ENCODE results near the gene CABCOCO1.

The CABCOCO1 gene

GRCh38 chr10:61765176-61766087, 102.7 kb downstream of the CABCOCO1 start:
- 80% methylated on average over 1 of the region's 9 CpGs; no CpG with 5 or more reads in 1 of the 2 experiments for WGBS, 2 experiments (ENCODE audit: insufficient coverage in 2 of 2)
- no peaks in the 10 kb centered on the region for H3K36me3 ChIP-seq (ENCODE audit: control insufficient read depth, insufficient read depth, low read length)
- peaks cover 16% of the 10 kb centered on the region for H3K4me1 ChIP-seq (ENCODE audit: control insufficient read depth, insufficient read depth, low read length, poor library complexity, severe bottlenecking)

GRCh38 chr10:61766927-61767326, 104.2 kb downstream of the CABCOCO1 start:
- no peaks in the 10 kb centered on the region for H3K9me3 ChIP-seq (ENCODE audit: control insufficient read depth, low read length)
- H3K4me1 ChIP-seq (ENCODE audit: control insufficient read depth, insufficient read depth, low read length, poor library complexity, severe bottlenecking): peaks cover 10% of the 10 kb centered on the region
- H3K4me3 ChIP-seq (ENCODE audit: extremely low read depth, insufficient read depth, low read length, poor library complexity, severe bottlenecking): no peak overlapping the region
- H3K36me3 ChIP-seq (ENCODE audit: control insufficient read depth, insufficient read depth, low read length): no peaks in the 10 kb centered on the region
- no peak overlapping the region for H3K27ac ChIP-seq (ENCODE audit: low read depth, low read length, severe bottlenecking)
- 20 to 38% methylated on average over 1 of the region's 1 CpG for WGBS, 2 experiments (ENCODE audit: insufficient coverage in 2 of 2)

More at GRCh38 chr10:61765176-61766087, 102.7 kb downstream of the CABCOCO1 start:
- Histone ChIP-seq H3K9me3 (ENCODE audit: control insufficient read depth, low read length) (no peaks in the 10 kb centered on the region), H3K4me3 (ENCODE audit: extremely low read depth, insufficient read depth, low read length, poor library complexity, severe bottlenecking) (no peak overlapping the region), H3K27ac (ENCODE audit: low read depth, low read length, severe bottlenecking) (no peak overlapping the region)

GRCh38 chr10:61774031-61774430, 111.3 kb downstream of the CABCOCO1 start:
- Histone ChIP-seq H3K9me3 (ENCODE audit: control insufficient read depth, low read length) (no peaks in the 10 kb centered on the region), H3K27ac (ENCODE audit: low read depth, low read length, severe bottlenecking) (no peak overlapping the region), H3K36me3 (ENCODE audit: control insufficient read depth, insufficient read depth, low read length) (no peaks in the 10 kb centered on the region), H3K4me3 (ENCODE audit: extremely low read depth, insufficient read depth, low read length, poor library complexity, severe bottlenecking) (no peak overlapping the region), H3K4me1 (ENCODE audit: control insufficient read depth, insufficient read depth, low read length, poor library complexity, severe bottlenecking) (no peaks in the 10 kb centered on the region)
- WGBS, 2 experiments (ENCODE audit: insufficient coverage in 2 of 2): 100% methylated on average over 1 to 2 of the region's 3 CpGs

GRCh38 chr10:61775111-61775510, 112.4 kb downstream of the CABCOCO1 start:
- no peak overlapping the region for H3K27ac ChIP-seq (ENCODE audit: low read depth, low read length, severe bottlenecking)
- WGBS, 2 experiments (ENCODE audit: insufficient coverage in 2 of 2): 57 to 79% methylated on average over 2 of the region's 2 CpGs
- no peaks in the 10 kb centered on the region for H3K4me1 ChIP-seq (ENCODE audit: control insufficient read depth, insufficient read depth, low read length, poor library complexity, severe bottlenecking)
- H3K36me3 ChIP-seq (ENCODE audit: control insufficient read depth, insufficient read depth, low read length): no peaks in the 10 kb centered on the region
- no peaks in the 10 kb centered on the region for H3K9me3 ChIP-seq (ENCODE audit: control insufficient read depth, low read length)
- no peak overlapping the region for H3K4me3 ChIP-seq (ENCODE audit: extremely low read depth, insufficient read depth, low read length, poor library complexity, severe bottlenecking)

- Histone ChIP-seq H3K4me3 (ENCODE audit: extremely low read depth, insufficient read depth, low read length, poor library complexity, severe bottlenecking) (no peak overlapping the region), H3K9me3 (ENCODE audit: control insufficient read depth, low read length) (no peaks in the 10 kb centered on the region), H3K36me3 (ENCODE audit: control insufficient read depth, insufficient read depth, low read length) (no peaks in the 10 kb centered on the region), H3K27ac (ENCODE audit: low read depth, low read length, severe bottlenecking) (no peak overlapping the region), H3K4me1 (ENCODE audit: control insufficient read depth, insufficient read depth, low read length, poor library complexity, severe bottlenecking) (no peaks in the 10 kb centered on the region)
- whole genome bisulfite sequencing, 2 experiments (ENCODE audit: insufficient coverage in 2 of 2): 71 to 96% methylated on average over 5 to 6 of the region's 7 CpGs
Observed at GRCh38 chr10:61776615-61777266, 114.0 kb downstream of the CABCOCO1 start.

- H3K36me3 ChIP-seq (ENCODE audit: control insufficient read depth, insufficient read depth, low read length): no peaks in the 10 kb centered on the region
- H3K4me3 ChIP-seq (ENCODE audit: extremely low read depth, insufficient read depth, low read length, poor library complexity, severe bottlenecking): no peak overlapping the region
- no peaks in the 10 kb centered on the region for H3K9me3 ChIP-seq (ENCODE audit: control insufficient read depth, low read length)
- H3K27ac ChIP-seq (ENCODE audit: low read depth, low read length, severe bottlenecking): no peak overlapping the region
- H3K4me1 ChIP-seq (ENCODE audit: control insufficient read depth, insufficient read depth, low read length, poor library complexity, severe bottlenecking): no peaks in the 10 kb centered on the region
Observed at GRCh38 chr10:61778137-61778536, 115.4 kb downstream of the CABCOCO1 start.

GRCh38 chr10:61779276-61779675, 116.5 kb downstream of the CABCOCO1 start:
- Histone ChIP-seq H3K4me1 (ENCODE audit: control insufficient read depth, insufficient read depth, low read length, poor library complexity, severe bottlenecking) (no peaks in the 10 kb centered on the region), H3K9me3 (ENCODE audit: control insufficient read depth, low read length) (no peaks in the 10 kb centered on the region), H3K36me3 (ENCODE audit: control insufficient read depth, insufficient read depth, low read length) (no peaks in the 10 kb centered on the region), H3K4me3 (ENCODE audit: extremely low read depth, insufficient read depth, low read length, poor library complexity, severe bottlenecking) (no peak overlapping the region), H3K27ac (ENCODE audit: low read depth, low read length, severe bottlenecking) (no peak overlapping the region)
- 94 to 100% methylated on average over 2 of the region's 6 CpGs for WGBS, 2 experiments (ENCODE audit: insufficient coverage in 2 of 2)

GRCh38 chr10:61779950-61780659, 117.4 kb downstream of the CABCOCO1 start:
- Histone ChIP-seq H3K4me3 (ENCODE audit: extremely low read depth, insufficient read depth, low read length, poor library complexity, severe bottlenecking) (no peak overlapping the region), H3K9me3 (ENCODE audit: control insufficient read depth, low read length) (no peaks in the 10 kb centered on the region), H3K4me1 (ENCODE audit: control insufficient read depth, insufficient read depth, low read length, poor library complexity, severe bottlenecking) (no peaks in the 10 kb centered on the region), H3K27ac (ENCODE audit: low read depth, low read length, severe bottlenecking) (peak overlapping the region; percentile 11), H3K36me3 (ENCODE audit: control insufficient read depth, insufficient read depth, low read length) (no peaks in the 10 kb centered on the region)
- 80 to 89% methylated on average over 1 to 3 of the region's 9 CpGs for WGBS, 2 experiments (ENCODE audit: insufficient coverage in 2 of 2)

- H3K27ac ChIP-seq (ENCODE audit: low read depth, low read length, severe bottlenecking): no peak overlapping the region
- H3K4me1 ChIP-seq (ENCODE audit: control insufficient read depth, insufficient read depth, low read length, poor library complexity, severe bottlenecking): no peaks in the 10 kb centered on the region
- H3K4me3 ChIP-seq (ENCODE audit: extremely low read depth, insufficient read depth, low read length, poor library complexity, severe bottlenecking): no peak overlapping the region
- no peaks in the 10 kb centered on the region for H3K9me3 ChIP-seq (ENCODE audit: control insufficient read depth, low read length)
- no peaks in the 10 kb centered on the region for H3K36me3 ChIP-seq (ENCODE audit: control insufficient read depth, insufficient read depth, low read length)
Observed at GRCh38 chr10:61780732-61781131, 118.0 kb downstream of the CABCOCO1 start.

- Histone ChIP-seq H3K9me3 (ENCODE audit: control insufficient read depth, low read length) (no peaks in the 10 kb centered on the region), H3K4me3 (ENCODE audit: extremely low read depth, insufficient read depth, low read length, poor library complexity, severe bottlenecking) (no peak overlapping the region)
Observed at GRCh38 chr10:61781969-61782403, 119.3 kb downstream of the CABCOCO1 start.

More at GRCh38 chr10:61781969-61782403, 119.3 kb downstream of the CABCOCO1 start:
- Histone ChIP-seq H3K36me3 (ENCODE audit: control insufficient read depth, insufficient read depth, low read length) (no peaks in the 10 kb centered on the region), H3K4me1 (ENCODE audit: control insufficient read depth, insufficient read depth, low read length, poor library complexity, severe bottlenecking) (no peaks in the 10 kb centered on the region), H3K27ac (ENCODE audit: low read depth, low read length, severe bottlenecking) (no peak overlapping the region)

All from mesodermal cell (in vitro differentiated cells).